T-helper 2 cell treated with Interferon-gamma antibody and Interleukin-4, amounts not matched to agents 100 ng/mL and 5 ng/mL, for 36 hours (primary cell): ENCODE measurements around the gene TMEM100. TPM values are rescaled to one million over a fixed set of nuclear protein-coding genes. Genes with fewer than 3 reads are reported as not detected.

Source experiments
- intact Hi-C: fragments of 100-400 bp; cut with micrococcal nuclease; formaldehyde crosslinking; loops from one replicate; pipeline ENCODE4 v1.15.1; 2023
- total RNA-seq: library from RNA; stranded (reverse); gene quantifications from 2 replicates; pipeline ENCODE4 v1.2.3, GENCODE V29; 2022

Gene TMEM100
- total RNA-seq, 1 donor from 2014 or later = not detected

- intact Hi-C loops = no loop called here
Measured at GRCh38 chr17:55720919-55721836, 1.5 kb downstream of the TMEM100 start.

- intact Hi-C loops = loop anchor here (1.0 kb wide), 1 partner anchor 192 kb away; no protein-coding TSS in a partner anchor
Measured at GRCh38 chr17:55717898-55718735, 4.5 kb downstream of the TMEM100 start.

- intact Hi-C loops = no loop called here
Measured at GRCh38 chr17:55717432-55717831, 5.2 kb downstream of the TMEM100 start.

GRCh38 chr17:55710829-55711496, 11.7 kb downstream of the TMEM100 start:
- intact Hi-C loops = no loop called here

GRCh38 chr17:55710410-55710809, 12.3 kb downstream of the TMEM100 start:
- intact Hi-C loops = no loop called here

- intact Hi-C loops = no loop called here
Measured at GRCh38 chr17:55709984-55710383, 12.7 kb downstream of the TMEM100 start.

- intact Hi-C loops = no loop called here
Measured at GRCh38 chr17:55709440-55709839, 13.2 kb downstream of the TMEM100 start.

GRCh38 chr17:55708175-55708974, 14.3 kb downstream of the TMEM100 start:
- intact Hi-C loops = no loop called here

- intact Hi-C loops = no loop called here
Measured at GRCh38 chr17:55706808-55707773, 15.6 kb downstream of the TMEM100 start.

- intact Hi-C loops = no loop called here
Measured at GRCh38 chr17:55705847-55706246, 16.8 kb downstream of the TMEM100 start.

- intact Hi-C loops = no loop called here
Measured at GRCh38 chr17:55704401-55704800, 18.3 kb downstream of the TMEM100 start.

- intact Hi-C loops = no loop called here
Measured at GRCh38 chr17:55702150-55702549, 20.5 kb downstream of the TMEM100 start.

- intact Hi-C loops = no loop called here
Measured at GRCh38 chr17:55699181-55699860, 23.3 kb downstream of the TMEM100 start.

- intact Hi-C loops = no loop called here
Measured at GRCh38 chr17:55694286-55694910, 28.3 kb downstream of the TMEM100 start.

- intact Hi-C loops = no loop called here
Measured at GRCh38 chr17:55693254-55694216, 29.1 kb downstream of the TMEM100 start.

GRCh38 chr17:55692276-55692675, 30.4 kb downstream of the TMEM100 start:
- intact Hi-C loops = no loop called here

- intact Hi-C loops = no loop called here
Measured at GRCh38 chr17:55691666-55692065, 31.0 kb downstream of the TMEM100 start.
